HG03521 (cell line): Measurements from ENCODE around the gene NUP50.

ENCODE experiments used
- ATAC-seq: cut with Tn5 transposase; IDR thresholded peaks from one replicate; pipeline ENCODE4 v1.9.1; 2021; ENCODE audit warnings: mild to moderate bottlenecking, moderate library complexity; ENCODE audit not compliant: unreplicated experiment

The NUP50 gene

DNA sequence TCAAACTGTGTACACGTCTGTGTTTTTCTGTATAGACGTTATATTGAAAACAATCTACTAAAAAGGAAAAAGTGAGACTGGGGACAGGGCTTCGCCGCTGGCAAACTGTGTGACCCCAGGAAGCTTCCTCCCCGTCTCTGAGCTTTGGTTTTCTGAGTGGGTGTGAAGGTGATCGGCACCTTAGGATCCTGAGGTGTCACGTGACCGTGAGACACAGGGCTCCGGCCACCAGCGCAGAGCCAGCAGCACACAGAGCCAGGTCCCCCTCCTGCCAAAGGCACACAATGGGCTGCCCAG lies 44.9 kb downstream of the NUP50 start:
- no peak for ATAC-seq

DNA sequence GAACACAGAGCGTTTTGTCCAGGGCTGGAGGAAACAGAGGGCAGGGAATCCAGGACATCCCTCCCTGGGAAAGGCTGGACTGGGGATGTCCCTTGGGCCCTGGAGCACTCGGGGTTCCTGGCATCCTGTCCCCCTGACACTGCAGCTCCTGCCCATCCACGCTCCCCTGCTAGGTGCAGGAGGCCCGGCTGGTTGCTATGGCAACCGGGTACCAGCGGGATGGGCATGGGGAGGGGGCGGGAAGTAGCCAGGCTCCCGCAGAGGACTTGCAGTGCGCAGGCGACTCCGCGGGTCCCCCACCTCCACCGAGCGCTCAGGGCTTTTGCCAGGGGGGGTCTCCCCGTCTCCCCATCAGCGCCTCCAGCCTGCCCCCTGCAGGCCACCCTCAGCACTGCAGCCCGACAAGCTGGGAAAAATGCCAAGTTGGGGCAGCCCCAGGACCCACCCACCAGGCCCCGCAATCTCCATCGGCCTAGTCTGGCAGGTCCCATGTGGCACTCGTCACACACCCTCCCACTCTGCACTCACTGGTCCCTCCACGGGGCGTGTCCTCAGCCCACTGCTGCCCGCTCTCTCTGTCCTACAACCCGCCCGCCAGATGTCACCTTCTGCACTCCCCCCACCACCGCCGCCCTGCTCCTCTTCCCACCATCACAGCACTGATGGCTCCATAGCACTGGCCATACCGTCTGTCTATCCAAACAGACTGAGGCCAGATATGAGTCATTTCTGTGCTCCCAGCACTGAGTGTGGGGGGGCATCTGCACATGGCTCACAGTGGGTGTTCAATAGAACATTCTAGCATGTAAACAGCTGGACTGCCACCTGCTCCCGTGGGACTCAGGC lies 45.5 kb downstream of the NUP50 start:
- ATAC-seq, result no peak

DNA sequence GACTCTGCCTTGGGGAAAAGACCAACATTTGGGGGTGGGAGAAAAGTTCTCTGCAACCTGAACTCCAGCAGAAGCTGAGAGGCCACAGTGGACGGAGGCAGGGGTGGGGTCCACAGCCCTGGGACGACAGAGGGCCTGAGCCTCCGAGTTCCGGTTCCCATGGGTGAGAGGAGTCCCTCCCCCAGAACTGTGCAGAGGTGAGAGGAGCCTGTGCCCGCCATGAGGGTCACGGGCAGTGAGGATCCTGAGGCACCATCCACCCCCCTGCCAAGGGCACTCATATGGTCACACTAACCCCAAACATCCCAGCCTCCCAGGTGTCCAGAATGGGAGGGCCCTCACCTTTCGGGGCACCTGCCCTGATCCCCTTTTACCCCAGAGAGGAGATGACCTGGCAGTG lies 46.4 kb downstream of the NUP50 start:
- ATAC-seq, result no peak

DNA sequence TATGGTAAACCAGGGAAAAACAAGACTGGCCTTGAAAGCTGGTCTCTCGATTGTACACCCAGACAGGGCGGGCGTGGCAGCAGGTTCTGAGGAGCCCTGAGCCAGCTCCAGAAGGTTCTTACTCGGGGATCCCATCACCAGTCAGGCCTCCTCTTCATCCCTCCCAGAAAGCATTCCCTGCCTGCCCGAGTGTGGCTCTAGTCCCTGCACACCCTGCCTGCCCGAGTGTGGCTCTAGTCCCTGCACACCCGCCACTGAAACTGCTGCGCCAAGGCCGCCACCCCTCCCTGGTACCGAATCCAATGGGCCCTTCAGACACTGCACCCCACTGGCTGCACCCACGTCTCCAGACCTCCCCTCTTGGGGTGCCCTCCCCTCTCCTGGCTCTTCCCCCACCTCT lies 46.9 kb downstream of the NUP50 start:
- no peak for ATAC-seq

DNA sequence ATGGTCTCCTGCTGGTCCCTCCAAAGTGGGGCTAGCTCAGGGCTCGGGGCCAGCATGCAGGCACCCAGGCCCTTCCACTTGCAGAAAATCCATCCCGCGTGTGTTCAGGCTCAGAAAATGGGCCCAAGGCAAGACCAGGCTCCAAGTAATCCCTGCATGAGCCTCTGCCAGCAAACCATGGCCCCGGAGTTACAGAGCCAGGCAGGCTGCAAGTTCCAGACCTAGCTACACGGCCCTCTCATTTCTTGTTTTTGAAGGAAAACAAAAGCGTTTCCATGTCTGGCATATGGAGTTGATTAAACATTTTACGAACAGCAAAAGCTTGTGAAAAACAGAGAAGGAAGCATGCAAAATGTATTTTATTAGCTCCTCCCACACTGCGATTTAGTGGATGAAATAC lies 47.3 kb downstream of the NUP50 start:
- ATAC-seq, result no peak

DNA sequence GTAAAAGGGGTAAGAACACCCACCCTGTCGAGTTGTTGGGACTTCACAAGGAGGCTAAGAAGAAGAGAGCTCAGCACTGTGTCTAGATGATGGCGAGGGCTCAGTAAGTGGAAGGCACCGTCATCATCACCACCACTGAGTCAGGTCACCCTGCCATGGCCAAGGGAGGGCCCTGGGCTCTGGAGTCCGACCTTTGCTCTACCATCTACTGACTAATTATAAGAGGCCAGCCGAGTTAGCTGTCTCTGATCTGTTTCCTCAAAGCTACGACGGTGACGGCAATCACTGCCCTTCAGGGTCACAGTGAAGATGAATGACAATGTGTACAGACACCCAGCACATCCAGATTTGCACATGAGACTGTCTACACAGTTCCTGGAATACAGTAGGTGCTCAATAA lies 47.7 kb downstream of the NUP50 start:
- ATAC-seq, result no peak

DNA sequence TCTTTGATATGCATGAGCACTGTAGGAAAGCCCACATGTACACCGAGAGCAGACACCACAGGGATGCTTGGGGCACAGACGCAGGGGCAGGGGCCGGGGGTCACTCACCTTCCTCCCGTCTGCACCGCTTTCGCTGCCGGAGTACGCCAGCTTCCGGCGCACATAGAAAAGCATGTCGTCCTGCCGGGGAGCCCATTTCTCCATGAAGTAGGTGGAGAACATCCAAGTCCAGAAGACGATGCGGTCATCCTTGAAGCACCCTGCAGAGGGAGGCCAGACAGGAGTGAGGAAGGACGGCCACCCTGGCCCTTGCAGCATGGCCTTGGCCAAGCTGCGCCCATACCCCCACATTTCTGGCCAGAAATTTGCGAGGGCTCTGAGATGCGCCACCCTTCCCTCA lies 48.1 kb downstream of the NUP50 start:
- no peak for ATAC-seq

DNA sequence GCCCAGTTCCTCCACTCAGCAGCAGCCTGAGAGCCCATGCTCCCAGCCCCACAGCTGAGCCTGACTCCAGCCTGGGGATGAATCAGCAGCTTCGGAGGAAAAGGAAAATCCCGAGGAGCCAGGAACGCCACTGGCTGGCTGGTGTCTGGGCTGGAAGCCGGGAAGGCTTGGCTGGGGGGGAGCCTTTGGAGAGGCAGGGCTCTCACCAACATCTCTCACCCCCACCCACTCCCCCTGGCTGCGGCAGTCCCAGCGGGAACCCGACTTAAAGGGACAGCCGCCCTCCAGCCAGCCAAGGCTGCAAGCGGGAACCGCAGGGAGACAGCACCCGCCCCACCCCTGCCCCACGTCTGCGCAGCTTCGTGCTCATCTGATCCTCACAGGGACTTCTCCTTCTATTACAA lies 48.6 kb downstream of the NUP50 start:
- ATAC-seq, result no peak

DNA sequence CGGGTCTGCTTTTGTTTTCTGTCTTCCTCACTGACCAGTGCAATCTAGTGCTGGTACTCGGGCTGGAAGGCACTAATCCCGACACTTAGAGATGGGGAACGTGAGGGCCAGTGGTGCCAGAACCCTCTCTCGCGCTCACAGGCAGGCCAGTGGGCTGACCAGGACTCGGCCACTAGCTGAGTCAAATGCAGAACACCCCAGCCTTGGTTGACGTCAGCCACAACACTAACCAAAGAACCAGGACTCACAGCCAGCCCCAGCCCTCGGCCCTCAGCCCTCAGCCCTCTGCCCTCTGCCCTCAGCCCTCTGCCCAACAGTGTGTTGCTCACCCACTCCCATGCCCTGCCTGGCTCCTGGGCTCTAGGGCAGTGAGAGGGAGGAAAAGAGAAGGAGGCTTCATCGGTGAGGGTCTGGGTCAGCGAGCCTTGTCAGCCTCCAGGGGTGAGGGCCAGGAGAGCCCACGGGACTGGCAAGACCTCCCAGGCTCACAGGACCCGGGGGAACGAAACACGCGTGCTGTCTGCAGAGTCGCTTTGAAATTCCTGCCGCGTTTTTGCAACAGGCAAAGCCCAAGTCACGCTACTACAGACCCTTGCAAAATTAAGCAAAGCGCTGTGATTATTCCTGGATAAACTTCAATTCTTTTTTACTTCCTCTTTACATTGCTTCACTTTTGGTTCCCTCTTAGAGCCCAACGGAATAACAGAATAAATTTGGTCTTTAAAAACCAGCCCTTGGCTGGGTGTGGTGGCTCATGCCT lies 49.4 kb downstream of the NUP50 start:
- no peak for ATAC-seq

DNA sequence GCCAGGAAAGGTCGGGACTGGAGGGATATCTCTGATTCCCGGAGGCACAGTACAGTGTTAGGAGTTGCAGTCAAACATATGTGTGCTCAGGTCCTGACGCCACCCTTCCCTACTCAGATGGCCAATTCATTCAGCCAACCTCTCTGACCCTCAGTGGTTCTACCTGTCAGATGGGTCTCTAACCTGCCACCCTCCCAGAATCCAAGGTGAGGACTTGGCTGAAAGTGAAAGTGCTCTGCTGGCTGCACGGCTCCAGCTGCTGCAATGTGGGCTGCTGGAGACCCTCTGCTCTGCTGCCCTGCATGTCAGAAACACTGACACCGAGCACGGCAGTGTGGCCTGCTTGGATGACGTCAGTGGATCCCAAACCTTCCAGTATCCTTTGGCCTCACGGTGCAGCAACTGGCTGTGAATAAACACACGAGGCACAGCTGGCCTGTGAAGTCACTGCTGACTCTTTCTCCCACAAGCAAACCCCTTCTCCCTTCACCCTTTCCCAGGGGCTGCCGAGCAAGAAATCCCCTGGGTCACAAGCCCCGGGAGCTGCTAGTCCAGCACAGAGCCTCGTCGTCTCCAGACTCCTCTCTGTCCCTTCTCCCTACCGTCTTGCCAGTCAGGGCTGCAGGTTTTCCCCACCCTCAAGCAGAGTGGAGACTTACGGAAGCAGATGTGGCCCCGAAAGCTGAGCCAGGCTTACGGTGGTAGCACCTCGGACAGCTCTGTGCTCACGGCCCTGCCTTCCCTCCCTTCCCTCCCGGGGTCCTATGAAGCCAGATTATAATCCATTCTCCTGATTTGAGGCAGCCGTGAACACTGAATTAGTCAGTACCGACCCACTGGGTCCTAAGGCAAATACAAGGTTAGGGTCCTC lies 52.6 kb downstream of the NUP50 start:
- ATAC-seq, result no peak

DNA sequence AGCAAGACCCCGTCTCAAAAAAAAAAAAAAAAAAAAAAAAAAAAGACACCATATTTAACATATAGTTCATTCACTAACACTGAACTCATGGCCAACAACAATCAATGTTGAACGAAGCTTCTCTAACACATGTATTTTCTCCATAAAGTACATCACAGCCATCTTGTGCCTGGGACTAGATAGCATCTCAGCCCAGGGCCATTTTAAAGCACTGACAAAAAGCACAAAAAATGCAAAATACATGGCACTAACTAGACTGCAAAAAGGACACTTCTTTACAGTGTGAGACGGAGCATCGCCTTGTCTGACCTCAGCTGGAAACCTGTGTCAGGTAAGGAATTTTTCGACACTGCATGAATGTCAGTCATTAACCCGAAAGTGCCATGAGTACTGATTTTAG lies 53.6 kb downstream of the NUP50 start:
- ATAC-seq, result no peak

DNA sequence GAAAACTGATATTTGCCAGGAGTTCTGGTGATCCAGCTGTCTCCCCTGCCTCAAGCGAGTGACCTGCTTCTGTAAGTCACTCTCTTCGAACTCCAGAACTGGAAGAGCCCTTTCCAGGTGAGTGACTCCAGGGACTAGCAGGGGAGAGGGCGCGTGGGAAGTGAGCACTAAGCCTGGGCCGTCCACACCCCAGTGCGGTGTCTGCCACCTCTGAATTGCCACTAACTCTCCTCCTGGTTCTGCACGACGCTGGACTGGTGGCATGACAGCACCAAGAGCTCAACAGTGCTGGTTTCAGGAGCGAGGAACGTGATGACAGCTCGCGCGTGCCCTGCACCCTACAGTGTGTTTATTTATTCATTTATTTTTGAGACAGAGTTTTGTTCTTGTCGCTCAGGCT lies 54.1 kb downstream of the NUP50 start:
- ATAC-seq, result no peak

DNA sequence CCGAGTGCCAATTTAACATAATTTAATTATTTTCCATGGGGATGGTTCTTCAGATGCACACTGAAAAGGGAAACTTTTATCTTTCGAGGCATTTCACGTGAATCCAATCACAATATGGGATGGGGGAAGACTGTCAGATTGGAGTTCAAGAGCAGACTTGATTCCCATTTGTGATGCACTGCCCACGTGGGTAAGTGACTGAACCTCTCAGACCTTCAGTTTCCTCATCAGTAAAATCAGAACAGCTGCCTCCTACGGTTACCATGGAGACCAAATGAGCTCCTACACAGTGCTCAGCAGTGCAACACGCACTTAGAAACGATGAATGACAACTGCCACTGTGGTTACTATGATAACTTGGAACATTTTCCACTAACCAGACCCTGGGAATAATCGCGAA lies 55.3 kb downstream of the NUP50 start:
- ATAC-seq, result no peak

DNA sequence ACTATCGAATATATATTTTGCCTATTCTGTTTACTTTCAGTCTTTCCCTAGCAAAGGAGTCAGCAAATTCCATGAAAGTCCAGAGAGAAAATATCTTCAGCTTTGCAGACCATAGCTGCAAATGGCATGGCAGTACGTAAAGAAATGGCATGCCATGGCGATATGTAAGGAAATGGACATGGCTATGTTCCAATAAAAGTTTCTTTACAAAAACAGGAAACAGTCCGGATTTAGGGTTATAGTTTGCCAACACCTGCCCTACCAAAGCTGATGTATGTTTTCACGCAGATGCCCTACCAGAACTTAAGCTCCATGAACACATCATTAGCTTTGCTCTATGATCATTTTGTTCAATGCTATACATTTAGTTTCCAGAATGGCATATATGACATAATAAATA lies 57.5 kb downstream of the NUP50 start:
- no peak for ATAC-seq

DNA sequence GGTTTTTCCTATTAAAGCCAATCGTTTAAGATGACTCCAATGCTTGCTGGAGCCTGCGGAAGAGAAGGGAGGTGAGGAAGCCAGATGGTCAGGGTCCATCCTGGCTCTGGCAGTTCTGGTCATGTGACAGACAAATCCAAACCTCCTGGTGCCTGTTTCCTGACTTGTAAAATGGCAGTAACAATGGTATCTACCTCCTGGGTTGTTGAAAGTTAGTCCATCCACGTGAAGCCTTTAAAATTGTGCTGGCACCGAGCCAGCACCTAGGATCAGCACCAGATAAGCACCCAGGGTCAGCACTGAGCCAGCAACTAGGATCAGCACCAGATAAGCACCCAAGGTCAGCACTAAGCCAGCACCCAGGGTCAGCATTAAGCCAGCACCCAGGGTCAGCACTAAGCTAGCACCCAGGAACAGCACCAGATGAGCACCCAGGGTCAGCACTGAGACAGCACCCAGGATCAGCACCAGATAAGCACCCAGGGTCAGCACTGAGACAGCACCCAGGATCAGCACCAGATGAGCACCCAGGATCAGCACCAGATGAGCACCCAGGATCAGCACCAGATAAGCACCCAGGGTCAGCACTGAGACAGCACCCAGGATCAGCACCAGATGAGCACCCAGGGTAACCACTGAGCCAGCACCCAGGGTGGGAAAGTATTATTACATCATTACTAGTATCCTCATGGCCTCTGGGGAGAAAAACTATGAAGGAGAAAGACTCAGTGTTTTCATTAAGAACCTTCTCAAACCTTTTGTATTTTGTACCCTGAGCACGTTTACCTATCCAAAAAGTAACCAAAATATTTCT lies 59.8 kb downstream of the NUP50 start:
- no peak for ATAC-seq

DNA sequence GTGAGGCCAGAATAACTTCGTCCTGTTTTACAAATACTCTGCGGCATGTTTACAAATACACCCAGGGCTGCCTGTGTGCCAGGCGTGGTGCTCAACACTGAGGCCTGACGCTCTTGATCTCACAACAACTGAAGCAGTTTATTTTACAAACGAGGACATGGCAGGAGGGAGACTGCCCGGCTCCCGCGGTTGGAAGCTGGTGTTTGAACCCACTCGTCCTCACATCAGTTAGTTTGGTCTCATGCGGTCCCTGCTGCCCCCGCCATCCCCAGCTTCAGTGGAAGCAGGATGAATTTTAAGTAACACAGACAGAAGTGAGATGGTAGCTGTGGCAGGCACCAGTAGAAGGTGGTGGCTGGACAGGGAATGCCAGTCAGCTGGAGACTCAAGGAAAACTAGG lies 60.6 kb downstream of the NUP50 start:
- ATAC-seq, result no peak

DNA sequence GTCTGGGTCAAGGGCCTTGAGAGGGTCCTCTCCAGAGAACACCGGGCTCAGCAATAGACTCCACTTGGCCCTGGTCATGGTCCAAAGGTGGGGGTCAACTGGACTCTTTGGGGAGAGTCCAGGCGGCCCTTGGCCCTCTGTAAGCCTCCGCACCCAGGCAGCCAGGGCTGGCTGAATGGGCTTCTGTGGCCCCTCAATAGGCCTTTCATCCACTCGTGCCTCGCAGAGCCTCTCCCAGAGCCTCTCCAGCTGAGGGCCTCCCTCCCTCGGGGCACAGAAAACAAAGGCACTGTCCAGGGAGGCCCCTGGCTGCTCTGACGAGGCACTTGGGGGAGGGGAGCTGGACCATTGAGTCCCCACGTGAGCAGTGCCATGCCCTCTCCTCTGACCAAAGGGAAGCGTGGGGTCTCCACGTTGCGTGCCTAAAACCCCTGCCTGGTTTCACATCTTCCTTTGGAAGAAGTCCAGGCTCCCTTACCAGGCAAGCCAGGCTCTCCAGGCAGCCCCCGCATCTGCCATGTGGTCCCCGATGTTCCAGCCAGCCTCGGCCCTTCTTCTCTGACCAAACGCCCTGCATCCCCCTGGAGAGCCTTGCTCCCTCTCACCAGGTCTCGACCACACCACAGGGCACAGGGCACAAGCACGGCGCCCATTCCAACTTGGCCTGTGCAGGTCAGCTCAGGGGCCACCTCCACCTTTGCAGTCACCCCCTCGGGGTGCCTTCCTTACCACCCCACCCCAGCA lies 61.4 kb downstream of the NUP50 start:
- ATAC-seq, result no peak

DNA sequence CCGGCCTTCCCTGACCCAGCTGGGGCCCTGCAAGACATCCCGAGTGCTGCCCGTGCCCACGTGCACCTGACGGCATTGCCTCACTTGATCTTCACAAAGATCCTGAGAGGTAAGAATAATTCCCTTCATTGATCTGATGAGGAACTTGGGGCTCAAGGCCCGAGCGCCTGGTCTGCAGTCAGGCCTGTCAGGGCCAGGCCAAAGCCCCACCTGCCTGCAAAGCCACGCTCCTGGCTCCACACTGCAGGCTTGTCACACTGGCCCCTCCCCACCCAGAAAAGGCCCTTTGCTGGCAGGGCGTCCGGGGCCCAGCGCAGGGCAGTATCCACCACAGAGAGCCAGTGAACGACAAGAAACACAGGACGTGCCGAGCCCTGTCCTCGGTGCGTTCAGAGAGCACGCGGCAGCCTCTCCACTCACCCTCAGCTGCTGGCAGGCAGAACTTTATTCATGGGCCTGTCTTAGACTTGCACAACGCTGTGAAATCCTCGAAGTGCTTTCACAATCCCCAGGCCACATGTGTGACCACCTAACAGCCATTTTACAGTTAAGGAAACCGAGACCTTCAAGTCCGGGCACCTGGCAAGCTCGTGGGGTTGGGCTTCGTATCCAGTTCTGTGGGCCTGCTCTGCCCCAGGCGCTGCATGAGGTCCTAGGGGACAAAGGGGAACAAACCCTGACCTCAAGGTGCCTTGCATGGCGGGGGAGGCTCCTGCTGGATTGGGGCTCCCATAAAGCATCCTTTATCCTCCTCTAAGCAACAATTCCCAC lies 62.2 kb downstream of the NUP50 start:
- ATAC-seq, result no peak

DNA sequence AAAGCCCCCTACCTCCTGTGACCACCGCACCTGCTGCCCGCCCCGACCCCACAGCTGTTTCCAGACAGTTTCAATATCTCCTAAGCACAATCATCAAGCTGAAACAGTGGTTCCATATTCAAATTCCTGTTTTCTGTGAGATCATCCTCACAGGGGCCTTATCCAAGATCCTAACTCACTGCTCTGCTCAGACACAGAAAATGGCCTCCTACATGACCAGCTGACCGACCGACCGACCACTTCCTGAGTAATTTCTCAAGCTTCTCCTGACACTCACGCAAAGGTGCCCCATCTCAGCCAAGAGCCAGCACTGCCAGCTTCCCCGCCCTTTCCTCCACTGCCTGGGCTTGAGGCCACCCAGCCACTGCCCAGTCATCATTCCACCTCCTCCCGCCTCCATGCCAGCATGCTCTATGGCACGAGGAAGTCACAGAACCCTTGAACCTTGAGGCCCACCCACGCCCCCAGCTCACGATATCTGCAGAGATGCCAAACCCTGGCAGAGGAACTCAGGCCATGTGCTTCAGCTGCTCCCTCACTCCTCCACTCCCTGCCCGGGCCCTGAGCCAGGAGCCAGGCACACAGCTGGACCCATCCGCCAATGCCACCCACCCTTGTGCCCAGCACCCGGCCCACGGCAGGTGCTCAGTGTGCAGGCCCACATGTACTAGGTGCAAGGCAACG lies 62.9 kb downstream of the NUP50 start:
- no peak for ATAC-seq
